Stimulated activated CD8-positive, alpha-beta memory T cell treated with anti-CD3 and anti-CD28 coated beads, Interleukin-12 subunit alpha, Interleukin-12 subunit beta, amount 100 ng/mL, for 1 hour (primary cell): Measurements from ENCODE around the gene LUC7L3.
A peak's percentile ranks its signal among the peaks of the same experiment; 100 is the strongest.
"Not testable (repeated sequence)": the region's sequence is repeated elsewhere in the genome, so short reads cannot be mapped to it uniquely, and the experiment has no call there.

ENCODE experiments used
- DNase-seq: peaks from one replicate; pipeline ENCODE4 v3.0.0-alpha.2; 2020; ENCODE audit warnings: low read depth

The LUC7L3 gene

GRCh38 chr17:50719144-50719923 lies at the start of gene LUC7L3:
TSS of gene LUC7L3 (plus strand) at chr17:50719603. CDS start at chr17:50719733, 130 bp downstream.
- DNase-seq = peak; percentile 84

- DNase-seq = no peak
These were observed 47.3 kb upstream of the LUC7L3 start for GRCh38 chr17:50672071-50672470.

- no peak for DNase-seq
These were observed 46.4 kb upstream of the LUC7L3 start for GRCh38 chr17:50672831-50673551.

GRCh38 chr17:50675190-50675589 lies 44.2 kb upstream of the LUC7L3 start:
- DNase-seq = no peak

- no peak for DNase-seq
These were observed 43.8 kb upstream of the LUC7L3 start for GRCh38 chr17:50675627-50676026.

- DNase-seq = no peak
These were observed 43.1 kb upstream of the LUC7L3 start for GRCh38 chr17:50676065-50676975.

GRCh38 chr17:50677851-50678375 lies 41.5 kb upstream of the LUC7L3 start:
- no peak for DNase-seq

GRCh38 chr17:50679008-50679544 lies 40.3 kb upstream of the LUC7L3 start:
- DNase-seq = no peak

- no peak for DNase-seq
These were observed 39.3 kb upstream of the LUC7L3 start for GRCh38 chr17:50680126-50680525.

- not testable (repeated sequence) for DNase-seq
These were observed 38.7 kb upstream of the LUC7L3 start for GRCh38 chr17:50680543-50681262.

- no peak for DNase-seq
These were observed 37.9 kb upstream of the LUC7L3 start for GRCh38 chr17:50681263-50682200.

GRCh38 chr17:50682441-50682840 lies 37.0 kb upstream of the LUC7L3 start:
- no peak for DNase-seq

GRCh38 chr17:50682938-50683337 lies 36.5 kb upstream of the LUC7L3 start:
- no peak for DNase-seq

GRCh38 chr17:50683434-50684287 lies 35.7 kb upstream of the LUC7L3 start:
- DNase-seq = no peak

GRCh38 chr17:50684288-50684611 lies 35.2 kb upstream of the LUC7L3 start:
- no peak for DNase-seq

GRCh38 chr17:50684612-50685333 lies 34.6 kb upstream of the LUC7L3 start:
- no peak for DNase-seq

GRCh38 chr17:50685334-50685665 lies 34.1 kb upstream of the LUC7L3 start:
- DNase-seq = no peak

GRCh38 chr17:50685691-50686493 lies 33.5 kb upstream of the LUC7L3 start:
- no peak for DNase-seq
